Measurements from ENCODE around the gene PPFIA4. TPM values are rescaled to one million over a fixed set of nuclear protein-coding genes. Genes with fewer than 3 reads are reported as not detected.

Gene PPFIA4
- total RNA-seq, 1 experiment from 2014 or later, result 10.8 TPM

DNA sequence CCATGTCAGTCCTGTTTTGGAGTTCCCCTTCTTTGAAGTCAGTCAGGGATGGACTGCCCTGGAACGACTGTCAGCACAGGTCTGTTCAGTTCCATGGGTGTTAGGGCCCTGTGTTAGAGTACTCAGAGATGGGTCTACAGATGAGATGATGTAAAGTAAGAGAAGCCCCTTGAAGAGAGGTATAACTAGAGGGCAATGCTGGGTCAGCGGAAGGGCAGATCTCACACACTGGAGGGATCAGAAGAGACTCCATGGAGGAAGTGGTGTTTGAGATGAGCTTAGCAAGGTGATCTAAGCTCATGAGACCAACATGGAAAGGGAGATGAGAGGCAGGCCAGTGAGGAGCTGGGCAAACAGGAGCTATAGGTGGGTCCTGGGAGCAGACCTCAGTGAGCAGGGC lies 7.6 kb downstream of the PPFIA4 start (continued):
- TF ChIP-seq, protein P1, sequence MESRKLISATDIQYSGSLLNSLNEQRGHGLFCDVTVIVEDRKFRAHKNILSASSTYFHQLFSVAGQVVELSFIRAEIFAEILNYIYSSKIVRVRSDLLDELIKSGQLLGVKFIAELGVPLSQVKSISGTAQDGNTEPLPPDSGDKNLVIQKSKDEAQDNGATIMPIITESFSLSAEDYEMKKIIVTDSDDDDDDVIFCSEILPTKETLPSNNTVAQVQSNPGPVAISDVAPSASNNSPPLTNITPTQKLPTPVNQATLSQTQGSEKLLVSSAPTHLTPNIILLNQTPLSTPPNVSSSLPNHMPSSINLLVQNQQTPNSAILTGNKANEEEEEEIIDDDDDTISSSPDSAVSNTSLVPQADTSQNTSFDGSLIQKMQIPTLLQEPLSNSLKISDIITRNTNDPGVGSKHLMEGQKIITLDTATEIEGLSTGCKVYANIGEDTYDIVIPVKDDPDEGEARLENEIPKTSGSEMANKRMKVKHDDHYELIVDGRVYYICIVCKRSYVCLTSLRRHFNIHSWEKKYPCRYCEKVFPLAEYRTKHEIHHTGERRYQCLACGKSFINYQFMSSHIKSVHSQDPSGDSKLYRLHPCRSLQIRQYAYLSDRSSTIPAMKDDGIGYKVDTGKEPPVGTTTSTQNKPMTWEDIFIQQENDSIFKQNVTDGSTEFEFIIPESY (IDR thresholded peaks at IDR 0.05; ENCODE audit: extremely low read depth, insufficient replicate concordance, low read length), result no peak
- no peak for TF ChIP-seq EZH2phosphoT487 (IDR thresholded peaks at IDR 0.05; ENCODE audit: borderline replicate concordance)
- no peak for TF ChIP-seq SIN3A (IDR thresholded peaks at IDR 0.05; ENCODE audit: low read depth)
- TF ChIP-seq CEBPB (IDR thresholded peaks at IDR 0.05; ENCODE audit: low read depth), result no peak
- no peak for TF ChIP-seq ELF1 (IDR thresholded peaks at IDR 0.05; ENCODE audit: borderline replicate concordance, low read depth)
- no peak for TF ChIP-seq EZH2 (IDR thresholded peaks at IDR 0.05)
- no peak for TF ChIP-seq ZFX (IDR thresholded peaks at IDR 0.05)
- no peak for TF ChIP-seq FOSL1 (IDR thresholded peaks at IDR 0.05; ENCODE audit: low read depth)
- no peak for TF ChIP-seq SP1 (IDR thresholded peaks at IDR 0.05; ENCODE audit: low read depth)
- no peak for TF ChIP-seq SRF (IDR thresholded peaks at IDR 0.05; ENCODE audit: low read depth)

DNA sequence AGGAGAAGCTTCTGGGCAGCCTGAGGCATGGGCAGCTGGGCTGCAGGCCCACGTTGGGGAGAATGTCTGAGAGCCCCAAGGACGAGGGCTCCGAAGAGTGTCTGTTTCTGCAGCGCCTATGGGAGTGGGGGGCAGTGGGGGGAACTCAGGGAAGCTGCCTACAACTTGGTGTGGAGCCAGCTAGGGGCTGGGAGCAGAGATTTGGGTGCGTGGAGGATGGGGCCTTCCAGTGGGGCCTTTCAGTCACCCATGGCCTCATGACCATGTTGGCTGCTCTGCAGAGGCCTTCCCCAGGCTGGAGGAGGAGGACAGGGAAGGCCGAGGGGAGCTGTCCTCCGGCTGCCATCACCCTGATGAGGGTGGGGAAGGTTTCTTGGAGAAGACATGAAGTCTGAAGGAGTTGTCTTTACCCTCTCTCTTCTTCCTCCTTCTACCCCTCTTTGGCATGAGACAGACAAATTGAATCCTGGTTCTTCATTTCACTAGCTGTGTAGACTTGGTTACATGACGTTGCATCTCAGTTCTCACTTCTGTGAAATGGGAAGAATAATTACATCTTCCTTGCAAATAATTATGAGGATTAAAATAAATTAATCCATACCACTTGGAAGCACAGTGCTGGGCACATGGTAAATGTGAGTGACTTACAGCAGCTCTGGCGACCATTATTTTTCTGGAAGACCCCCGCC lies 8.3 kb downstream of the PPFIA4 start:
- H3K36me3 ChIP-seq (ENCODE audit: control insufficient read depth in 1 of 2, insufficient read depth in 2 of 2, low read length in 2 of 2), result no peaks in the 10 kb centered on the region
- no peak for ATAC-seq
- no peaks in the 10 kb centered on the region for H3K27me3 ChIP-seq (ENCODE audit: insufficient read depth, low read length)
- H3K4me2 ChIP-seq (ENCODE audit: low read length), result no peak overlapping the region
- TF ChIP-seq ZFX (IDR thresholded peaks at IDR 0.05) (no peak), TCF7L2 (IDR thresholded peaks at IDR 0.05; ENCODE audit: borderline replicate concordance, extremely low read depth, insufficient read depth, insufficient read length) (no peak), JUND (IDR thresholded peaks at IDR 0.05) (no peak)
- no peaks in the 10 kb centered on the region for H3K79me2 ChIP-seq (ENCODE audit: insufficient read depth, low read length)
- no peaks in the 10 kb centered on the region for H3K9me3 ChIP-seq (ENCODE audit: control insufficient read depth in 1 of 2, insufficient read depth in 1 of 2, low read depth in 1 of 2, low read length in 2 of 2)
- H3K9me2 ChIP-seq (ENCODE audit: insufficient read depth), result no peaks in the 10 kb centered on the region
- H3K9ac ChIP-seq (ENCODE audit: low read length), result no peak overlapping the region
- intact Hi-C loops (cut with micrococcal nuclease), result no loop called here
- peaks cover 0 to 9% of the 10 kb centered on the region in 2 experiments; a peak in 2 of 4 replicates for H3K4me1 ChIP-seq (ENCODE audit: control insufficient read depth in 1 of 2, insufficient read depth in 2 of 2, low read length in 2 of 2)
- ChIA-PET CTCF (interaction anchor here (1.0 to 3.7 kb wide), 5 partner anchors 83 to 474 kb away, joined by 3 to 43 read pairs (median 5); no protein-coding TSS in a partner anchor), RAD21 (ENCODE audit: low non-redundant PET in 1 of 2, low total read pairs in 2 of 2, uncharacterized antibody in 2 of 2, unreplicated experiment in 2 of 2) (no interaction called here), POLR2A (no interaction called here)
- H3K27ac ChIP-seq (ENCODE audit: low read depth, low read length), result no peak overlapping the region
- no TSS peak for BruUV-seq (replicated peaks)
- H4K20me1 ChIP-seq (ENCODE audit: insufficient read depth), result no peaks in the 10 kb centered on the region
- no peak overlapping the region for H3K4me3 ChIP-seq (replicated peaks in 1 of 2; ENCODE audit: low read depth in 1 of 2, low read length in 2 of 2)
- no peak for DNase-seq (ENCODE audit: low read depth, low spot score)
- H2AFZ ChIP-seq (ENCODE audit: low read depth, low read length, poor library complexity, severe bottlenecking), result no peak overlapping the region

Measured in HCT116 (cell line).